ENCODE measurements around the gene MORN1. TPM values are rescaled to one million over a fixed set of nuclear protein-coding genes. Genes with fewer than 3 reads are reported as not detected.

The MORN1 gene
- polyA plus RNA-seq, 1 donor from 2014 or later, result 10.9 TPM

- no peaks in the 10 kb centered on the region for H4K20me1 ChIP-seq (ENCODE audit: insufficient read depth)
- no peak overlapping the region for H2AFZ ChIP-seq (ENCODE audit: low read depth, low read length)
- no peak overlapping the region for H3K9ac ChIP-seq (ENCODE audit: low read length)
These were observed 79.9 kb downstream of the MORN1 start for GRCh38 chr1:2311184-2312032.

More at GRCh38 chr1:2311184-2312032, 79.9 kb downstream of the MORN1 start:
- Histone ChIP-seq H3K9me2 (ENCODE audit: insufficient read depth, low read length) (no peaks in the 10 kb centered on the region), H3K36me3 (ENCODE audit: insufficient read depth, low read length) (no peaks in the 10 kb centered on the region), H3F3A (ENCODE audit: insufficient read depth, low read length, poor library complexity, severe bottlenecking) (no peaks in the 10 kb centered on the region), H3K79me2 (replicated peaks; ENCODE audit: insufficient read depth, low read length) (no peaks in the 10 kb centered on the region), H3K4me3 (ENCODE audit: low read length) (no peak overlapping the region), H3K9me3 (ENCODE audit: low read length) (no peaks in the 10 kb centered on the region), H3K4me2 (ENCODE audit: low read length) (no peak overlapping the region), H3K27ac (ENCODE audit: low read length) (no peak overlapping the region), H3K27me3 (ENCODE audit: insufficient read depth, low read depth, low read length) (no peaks in the 10 kb centered on the region)
- TF ChIP-seq TAF1 (IDR thresholded peaks at IDR 0.05; ENCODE audit: low read depth) (no peak), CTCF (IDR thresholded peaks at IDR 0.05; ENCODE audit: poor library complexity, severe bottlenecking) (no peak), RAD21 (conservative IDR thresholded peaks at IDR 0.05) (no peak), MXI1 (conservative IDR thresholded peaks at IDR 0.05; ENCODE audit: poor library complexity, severe bottlenecking) (no peak), EP300 (conservative IDR thresholded peaks at IDR 0.05; ENCODE audit: poor library complexity, severe bottlenecking) (no peak), EZH2 (IDR thresholded peaks at IDR 0.05; ENCODE audit: borderline replicate concordance, insufficient read depth, low read length, poor library complexity, severe bottlenecking) (no peak), POLR2AphosphoS5 (IDR thresholded peaks at IDR 0.05) (no peak), SMC3 (conservative IDR thresholded peaks at IDR 0.05; ENCODE audit: poor library complexity) (no peak), REST (IDR thresholded peaks at IDR 0.05; ENCODE audit: borderline replicate concordance) (no peak)

All from neural cell (in vitro differentiated cells).